Parathyroid adenoma (tissue), 2 donors: ENCODE results near the gene LEMD2.

Experiments
- H2AFZ ChIP-seq: fragments of 300-600 bp; sonication (generic); one replicate; pipeline ENCODE4 v1.7.0; 2017; ENCODE audit warnings: antibody characterized with exemption, mild to moderate bottlenecking
- H3K27ac ChIP-seq: fragments of 300-600 bp; sonication (generic); one replicate; pipeline ENCODE4 v1.7.0; 2017
- H3K27me3 ChIP-seq: fragments of 300-600 bp; sonication (generic); one replicate; pipeline ENCODE4 v1.7.0; 2017; ENCODE audit warnings: low read length; ENCODE audit not compliant: control insufficient read depth, insufficient read depth
- H3K36me3 ChIP-seq: fragments of 300-600 bp; sonication (generic); one replicate; pipeline ENCODE4 v1.7.0; 2017; ENCODE audit warnings: low read length; ENCODE audit not compliant: control insufficient read depth, insufficient read depth
- H3K4me1 ChIP-seq: fragments of 300-600 bp; sonication (generic); one replicate; pipeline ENCODE4 v1.7.0; 2017; ENCODE audit warnings: control low read depth
- H3K4me2 ChIP-seq: fragments of 300-600 bp; sonication (generic); one replicate; pipeline ENCODE4 v1.7.0; 2017; ENCODE audit warnings: low read length
- H3K4me3 ChIP-seq: fragments of 300-600 bp; sonication (generic); one replicate; pipeline ENCODE4 v1.7.0; 2017; ENCODE audit warnings: low read depth, low read length
- H3K79me2 ChIP-seq: fragments of 300-600 bp; sonication (generic); one replicate; pipeline ENCODE4 v1.7.0; 2017; ENCODE audit warnings: control low read depth
- H3K9ac ChIP-seq: fragments of 300-600 bp; sonication (generic); one replicate; pipeline ENCODE4 v1.7.0; 2017; ENCODE audit warnings: mild to moderate bottlenecking
- H3K9me3 ChIP-seq: fragments of 300-600 bp; sonication (generic); one replicate; pipeline ENCODE4 v1.7.0; 2017; ENCODE audit warnings: low read length; ENCODE audit not compliant: control insufficient read depth
- CTCF ChIP-seq: fragments of 300-600 bp; sonication (generic); IDR thresholded peaks from one replicate; pipeline ENCODE4 v1.7.0; 2017; ENCODE audit warnings: antibody characterized with exemption, mild to moderate bottlenecking
- donor health status: primary hyperparathyroidism.

The LEMD2 gene

GRCh38 chr6:33813990-33814985, 25.4 kb upstream of the LEMD2 start:
- H2AFZ ChIP-seq = no peak overlapping the region

DNA sequence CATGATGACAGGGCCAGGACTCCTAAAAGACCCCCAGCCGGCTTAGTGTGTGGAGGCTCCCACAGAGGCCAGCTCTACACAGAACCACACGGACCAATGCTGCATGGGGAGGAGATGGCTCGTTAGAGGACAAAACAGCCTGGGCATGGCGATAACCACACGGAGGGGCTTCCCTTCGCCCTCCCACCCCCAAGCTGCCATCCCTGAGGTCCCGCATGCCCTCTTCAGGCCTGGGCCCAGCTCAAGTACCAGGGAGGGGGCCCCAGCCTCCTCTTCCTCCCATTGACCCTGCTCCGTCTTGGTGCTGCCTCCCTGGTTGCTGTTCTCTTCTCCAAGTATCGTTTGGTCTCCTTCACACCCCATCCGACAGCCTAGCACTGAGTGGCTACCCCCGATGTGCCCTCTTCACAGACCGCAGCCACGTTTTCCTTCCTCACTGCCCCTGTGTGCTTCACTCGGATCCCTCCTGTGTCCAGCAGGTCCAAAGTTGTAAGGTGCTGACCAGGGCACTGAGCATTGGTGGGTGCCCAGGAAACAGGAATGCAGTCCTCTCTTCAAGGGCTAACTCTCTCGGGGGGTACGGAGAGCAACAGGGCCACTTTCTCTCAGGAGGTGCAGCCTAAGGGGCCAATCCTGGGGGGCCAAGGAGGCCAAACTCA, 24.4 kb upstream of the LEMD2 start:
- no peak overlapping the region for H3K27ac ChIP-seq
- H3K4me2 ChIP-seq = no peak overlapping the region
- no peak for TF ChIP-seq CTCF
- H3K4me3 ChIP-seq = no peak overlapping the region
- no peak overlapping the region for H3K9ac ChIP-seq
- H3K4me1 ChIP-seq = no peaks in the 10 kb centered on the region
- no peak overlapping the region for H2AFZ ChIP-seq
- H3K79me2 ChIP-seq = no peaks in the 10 kb centered on the region
- no peaks in the 10 kb centered on the region for H3K36me3 ChIP-seq
- H3K9me3 ChIP-seq = no peaks in the 10 kb centered on the region
- H3K27me3 ChIP-seq = no peaks in the 10 kb centered on the region

More at GRCh38 chr6:33813990-33814985, 25.4 kb upstream of the LEMD2 start:
- TF ChIP-seq CTCF = no peak
- no peak overlapping the region for H3K9ac ChIP-seq
- H3K4me2 ChIP-seq = no peak overlapping the region
- H3K36me3 ChIP-seq = no peaks in the 10 kb centered on the region
- H3K4me3 ChIP-seq = no peak overlapping the region
- H3K4me1 ChIP-seq = no peaks in the 10 kb centered on the region
- H3K27me3 ChIP-seq = no peaks in the 10 kb centered on the region
- H3K27ac ChIP-seq = no peak overlapping the region
- no peaks in the 10 kb centered on the region for H3K9me3 ChIP-seq
- no peaks in the 10 kb centered on the region for H3K79me2 ChIP-seq

DNA sequence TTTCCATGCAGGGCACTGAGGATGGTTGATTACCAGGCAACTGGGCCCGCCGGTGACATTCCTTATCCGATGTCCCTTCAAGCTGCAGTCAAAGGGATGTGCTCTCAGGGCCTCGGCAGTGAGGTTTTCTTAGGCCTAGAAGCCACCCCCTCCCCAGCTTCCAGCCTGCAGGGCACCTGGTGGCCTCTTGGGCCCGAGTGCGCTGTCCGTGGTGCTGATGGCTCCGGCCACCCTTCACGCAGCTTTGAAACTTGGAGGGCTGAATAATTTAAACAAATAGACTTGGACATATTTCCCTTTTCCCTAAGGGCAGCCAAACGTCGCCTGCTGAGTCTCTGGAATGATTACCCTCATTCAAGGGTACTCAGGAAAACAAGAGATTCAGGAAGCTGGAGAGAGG, 23.7 kb upstream of the LEMD2 start:
- no peak overlapping the region for H3K27ac ChIP-seq
- H3K9ac ChIP-seq = no peak overlapping the region
- no peaks in the 10 kb centered on the region for H3K9me3 ChIP-seq
- H3K4me1 ChIP-seq = no peaks in the 10 kb centered on the region
- no peak overlapping the region for H2AFZ ChIP-seq
- H3K36me3 ChIP-seq = no peaks in the 10 kb centered on the region
- H3K4me3 ChIP-seq = no peak overlapping the region
- no peaks in the 10 kb centered on the region for H3K27me3 ChIP-seq
- no peaks in the 10 kb centered on the region for H3K79me2 ChIP-seq
- TF ChIP-seq CTCF = no peak
- no peak overlapping the region for H3K4me2 ChIP-seq

DNA sequence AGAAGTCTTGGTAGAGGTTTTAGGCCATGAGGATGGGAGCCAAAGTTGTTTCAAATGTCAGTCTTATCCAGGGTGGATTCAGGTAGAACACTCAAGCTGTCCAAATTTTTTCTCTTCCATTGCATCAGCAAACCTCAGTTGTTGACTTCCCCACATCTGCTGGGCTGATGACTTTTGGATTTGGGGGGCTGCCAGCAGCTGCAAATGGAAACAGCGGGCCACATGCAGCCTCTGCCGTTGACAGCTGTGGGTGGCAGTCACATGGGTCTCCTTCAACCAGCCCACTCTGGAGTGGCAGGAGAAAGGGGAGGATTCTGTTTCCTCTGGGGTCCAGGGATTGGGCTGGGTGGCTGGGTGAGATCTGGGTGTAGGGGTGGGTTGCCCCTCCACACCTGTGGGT, 20.7 kb upstream of the LEMD2 start:
- H3K9me3 ChIP-seq = no peaks in the 10 kb centered on the region
- H3K9ac ChIP-seq = no peak overlapping the region
- H3K4me3 ChIP-seq = no peak overlapping the region
- H2AFZ ChIP-seq = no peak overlapping the region
- H3K27me3 ChIP-seq = no peaks in the 10 kb centered on the region
- H3K79me2 ChIP-seq = no peaks in the 10 kb centered on the region
- no peak overlapping the region for H3K4me2 ChIP-seq
- no peak for TF ChIP-seq CTCF
- no peak overlapping the region for H3K27ac ChIP-seq
- H3K36me3 ChIP-seq = no peaks in the 10 kb centered on the region
- no peaks in the 10 kb centered on the region for H3K4me1 ChIP-seq
